Stimulated activated CD8-positive, alpha-beta memory T cell treated with anti-CD3 and anti-CD28 coated beads, Interleukin-12 subunit alpha, Interleukin-12 subunit beta, amount 100 ng/mL, for 1 hour (primary cell): ENCODE data around the gene JAG2.

Experiments used
- DNase-seq: peaks from one replicate; pipeline ENCODE4 v3.0.0-alpha.2; 2020; ENCODE audit warnings: low read depth

Gene JAG2

GRCh38 chr14:105182296-105183020 lies 13.9 kb upstream of the JAG2 start:
- no peak for DNase-seq

GRCh38 chr14:105181549-105182295 lies 13.1 kb upstream of the JAG2 start:
- DNase-seq = no peak

- peak; percentile 69 for DNase-seq
Measured at GRCh38 chr14:105180592-105181548, 12.3 kb upstream of the JAG2 start, which contains the start of gene NUDT14. Gene NUDT14, minus strand, starts transcription at chr14:105181312. Its CDS starts 103 bp downstream, at chr14:105181209.

GRCh38 chr14:105179191-105179590 lies 10.6 kb upstream of the JAG2 start:
- no peak for DNase-seq

GRCh38 chr14:105178868-105179140 lies 10.2 kb upstream of the JAG2 start:
- no peak for DNase-seq

GRCh38 chr14:105178069-105178867 lies 9.7 kb upstream of the JAG2 start:
- no peak for DNase-seq

- no peak for DNase-seq
Measured at GRCh38 chr14:105177082-105177481, 8.5 kb upstream of the JAG2 start.

- no peak for DNase-seq
Measured at GRCh38 chr14:105176513-105176912, 7.9 kb upstream of the JAG2 start.

- peak; percentile 25 for DNase-seq
Measured at GRCh38 chr14:105173901-105174894, 5.6 kb upstream of the JAG2 start.

GRCh38 chr14:105173145-105173544 lies 4.6 kb upstream of the JAG2 start:
- DNase-seq = no peak

GRCh38 chr14:105172476-105172875 lies 3.9 kb upstream of the JAG2 start:
- no peak for DNase-seq

GRCh38 chr14:105171004-105171673 lies 2.6 kb upstream of the JAG2 start:
- no peak for DNase-seq

- no peak for DNase-seq
Measured at GRCh38 chr14:105169776-105170655, 1.4 kb upstream of the JAG2 start.

GRCh38 chr14:105168979-105169507 lies 467 bp upstream of the JAG2 start:
- no peak for DNase-seq

GRCh38 chr14:105168093-105168420 lies 519 bp downstream of the JAG2 start:
- no peak for DNase-seq

GRCh38 chr14:105167303-105168092 lies 1.1 kb downstream of the JAG2 start:
- no peak for DNase-seq

- no peak for DNase-seq
Measured at GRCh38 chr14:105166571-105167302, 1.8 kb downstream of the JAG2 start.
